ENCODE data around the gene ANKDD1B.

DNA sequence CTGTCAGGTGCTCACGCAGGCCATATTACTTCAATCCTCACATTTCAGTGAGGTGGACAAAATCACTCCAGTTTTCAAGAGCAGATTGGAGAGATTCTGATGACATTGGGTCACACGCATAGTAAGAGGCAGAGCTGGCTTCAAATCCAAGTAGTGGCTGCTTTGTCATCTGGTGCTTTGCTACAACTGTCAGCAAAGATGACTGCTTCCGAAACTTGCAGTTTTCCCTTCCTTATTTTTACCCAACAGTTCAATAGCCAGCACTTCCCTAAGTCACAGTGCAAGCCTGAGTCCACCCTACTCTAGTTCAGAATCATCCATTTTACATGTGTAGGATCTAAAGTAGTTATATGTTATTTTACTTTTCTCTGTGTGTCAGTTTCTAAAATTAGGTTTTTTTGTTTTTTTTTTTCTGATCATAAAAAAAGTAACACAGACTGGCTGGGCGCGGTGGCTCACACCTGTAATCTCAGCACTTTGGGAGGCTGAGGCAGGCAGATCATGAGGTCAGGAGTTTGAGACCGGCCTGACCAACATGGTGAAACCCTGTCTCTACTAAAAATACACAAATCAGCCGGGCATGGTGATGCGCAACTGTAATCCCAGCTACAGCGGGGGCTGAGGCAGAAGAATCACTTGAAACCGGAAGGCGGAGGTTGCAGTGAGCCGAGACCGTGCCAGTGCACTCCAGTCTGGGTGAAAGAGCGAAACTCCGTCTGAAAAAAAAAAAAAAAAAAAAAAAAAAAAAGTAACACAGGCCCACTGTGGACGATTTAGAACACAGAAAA lies 49.6 kb downstream of the ANKDD1B start:
- TF ChIP-seq, protein P1, sequence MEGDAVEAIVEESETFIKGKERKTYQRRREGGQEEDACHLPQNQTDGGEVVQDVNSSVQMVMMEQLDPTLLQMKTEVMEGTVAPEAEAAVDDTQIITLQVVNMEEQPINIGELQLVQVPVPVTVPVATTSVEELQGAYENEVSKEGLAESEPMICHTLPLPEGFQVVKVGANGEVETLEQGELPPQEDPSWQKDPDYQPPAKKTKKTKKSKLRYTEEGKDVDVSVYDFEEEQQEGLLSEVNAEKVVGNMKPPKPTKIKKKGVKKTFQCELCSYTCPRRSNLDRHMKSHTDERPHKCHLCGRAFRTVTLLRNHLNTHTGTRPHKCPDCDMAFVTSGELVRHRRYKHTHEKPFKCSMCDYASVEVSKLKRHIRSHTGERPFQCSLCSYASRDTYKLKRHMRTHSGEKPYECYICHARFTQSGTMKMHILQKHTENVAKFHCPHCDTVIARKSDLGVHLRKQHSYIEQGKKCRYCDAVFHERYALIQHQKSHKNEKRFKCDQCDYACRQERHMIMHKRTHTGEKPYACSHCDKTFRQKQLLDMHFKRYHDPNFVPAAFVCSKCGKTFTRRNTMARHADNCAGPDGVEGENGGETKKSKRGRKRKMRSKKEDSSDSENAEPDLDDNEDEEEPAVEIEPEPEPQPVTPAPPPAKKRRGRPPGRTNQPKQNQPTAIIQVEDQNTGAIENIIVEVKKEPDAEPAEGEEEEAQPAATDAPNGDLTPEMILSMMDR (IDR thresholded peaks at IDR 0.05): no peak
- TF ChIP-seq RAD21 (IDR thresholded peaks at IDR 0.05; ENCODE audit: low read length) (no peak), YY1 (IDR thresholded peaks at IDR 0.05; ENCODE audit: low read depth) (no peak), SIN3A (IDR thresholded peaks at IDR 0.05; ENCODE audit: borderline replicate concordance, low read depth, low read length) (no peak)
- TF ChIP-seq, protein P2, sequence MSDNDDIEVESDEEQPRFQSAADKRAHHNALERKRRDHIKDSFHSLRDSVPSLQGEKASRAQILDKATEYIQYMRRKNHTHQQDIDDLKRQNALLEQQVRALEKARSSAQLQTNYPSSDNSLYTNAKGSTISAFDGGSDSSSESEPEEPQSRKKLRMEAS (IDR thresholded peaks at IDR 0.05; ENCODE audit: low read depth): no peak

All from SK-N-SH (cell line).